GM21619 (cell line): ENCODE data around the gene AMH.
"Not testable (repeated sequence)": the region's sequence is repeated elsewhere in the genome, so short reads cannot be mapped to it uniquely, and the experiment has no call there.

Experiments
- ATAC-seq: cut with Tn5 transposase; IDR thresholded peaks from one replicate; pipeline ENCODE4 v1.9.1; 2021; ENCODE audit not compliant: unreplicated experiment

The AMH gene

GRCh38 chr19:2249010-2249866 is at the start of gene AMH:
AMH (plus strand) TSS chr19:2249323; CDS start chr19:2249333, 10 bp downstream.
- no peak for ATAC-seq

GRCh38 chr19:2199861-2200623 is 49.1 kb upstream of the AMH start:
- no peak for ATAC-seq

DNA sequence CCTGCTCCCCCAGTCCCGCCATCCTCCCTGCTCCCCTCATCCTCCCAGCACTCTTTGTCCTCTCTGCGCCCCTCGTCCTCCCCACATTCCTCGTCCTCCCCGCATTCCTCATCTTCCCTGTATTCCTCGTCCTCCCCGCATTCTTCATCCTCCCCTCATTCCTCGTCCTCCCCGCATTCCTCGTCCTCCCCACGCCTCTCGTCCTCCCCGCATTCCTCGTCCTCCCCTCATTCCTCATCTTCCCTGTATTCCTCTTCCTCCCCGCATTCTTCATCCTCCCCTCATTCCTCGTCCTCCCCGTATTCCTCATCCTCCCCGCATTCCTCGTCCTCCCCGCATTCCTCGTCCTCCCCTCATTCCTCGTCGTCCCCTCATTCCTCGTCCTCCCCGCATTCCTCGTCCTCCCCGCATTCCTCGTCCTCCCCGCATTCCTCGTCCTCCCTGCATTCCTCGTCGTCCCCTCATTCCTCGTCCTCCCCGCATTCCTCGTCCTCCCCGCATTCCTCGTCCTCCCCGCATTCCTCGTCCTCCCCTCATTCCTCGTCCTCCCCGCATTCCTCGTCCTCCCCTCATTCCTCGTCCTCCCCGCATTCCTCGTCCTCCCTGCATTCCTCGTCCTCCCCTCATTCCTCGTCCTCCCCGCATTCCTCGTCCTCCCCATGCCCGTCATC is 48.4 kb upstream of the AMH start:
- ATAC-seq: not testable (repeated sequence)

- no peak for ATAC-seq
Measured at GRCh38 chr19:2201473-2202148, 47.5 kb upstream of the AMH start.

- no peak for ATAC-seq
Measured at GRCh38 chr19:2202366-2202765, 46.8 kb upstream of the AMH start.

DNA sequence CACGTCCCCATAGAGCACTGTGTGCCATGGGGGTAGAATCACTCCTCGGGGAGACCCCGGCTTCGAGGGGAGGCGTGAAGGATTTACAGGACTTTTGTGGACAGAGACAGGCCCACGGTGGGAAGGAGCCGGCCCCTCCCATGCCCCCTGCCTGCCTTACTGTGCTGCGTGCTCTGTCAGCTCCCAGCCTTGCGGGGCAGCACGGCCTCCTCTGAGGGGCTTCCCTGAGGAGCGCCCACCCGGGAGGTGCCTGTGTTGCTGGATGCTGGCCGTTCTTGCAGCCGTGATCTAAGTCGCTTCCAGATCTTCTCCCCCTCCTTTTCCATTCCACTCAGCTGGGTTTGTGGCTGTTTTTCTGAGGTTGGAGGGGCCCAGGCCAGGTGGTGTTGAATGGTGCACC is 42.1 kb upstream of the AMH start:
- ATAC-seq: no peak

DNA sequence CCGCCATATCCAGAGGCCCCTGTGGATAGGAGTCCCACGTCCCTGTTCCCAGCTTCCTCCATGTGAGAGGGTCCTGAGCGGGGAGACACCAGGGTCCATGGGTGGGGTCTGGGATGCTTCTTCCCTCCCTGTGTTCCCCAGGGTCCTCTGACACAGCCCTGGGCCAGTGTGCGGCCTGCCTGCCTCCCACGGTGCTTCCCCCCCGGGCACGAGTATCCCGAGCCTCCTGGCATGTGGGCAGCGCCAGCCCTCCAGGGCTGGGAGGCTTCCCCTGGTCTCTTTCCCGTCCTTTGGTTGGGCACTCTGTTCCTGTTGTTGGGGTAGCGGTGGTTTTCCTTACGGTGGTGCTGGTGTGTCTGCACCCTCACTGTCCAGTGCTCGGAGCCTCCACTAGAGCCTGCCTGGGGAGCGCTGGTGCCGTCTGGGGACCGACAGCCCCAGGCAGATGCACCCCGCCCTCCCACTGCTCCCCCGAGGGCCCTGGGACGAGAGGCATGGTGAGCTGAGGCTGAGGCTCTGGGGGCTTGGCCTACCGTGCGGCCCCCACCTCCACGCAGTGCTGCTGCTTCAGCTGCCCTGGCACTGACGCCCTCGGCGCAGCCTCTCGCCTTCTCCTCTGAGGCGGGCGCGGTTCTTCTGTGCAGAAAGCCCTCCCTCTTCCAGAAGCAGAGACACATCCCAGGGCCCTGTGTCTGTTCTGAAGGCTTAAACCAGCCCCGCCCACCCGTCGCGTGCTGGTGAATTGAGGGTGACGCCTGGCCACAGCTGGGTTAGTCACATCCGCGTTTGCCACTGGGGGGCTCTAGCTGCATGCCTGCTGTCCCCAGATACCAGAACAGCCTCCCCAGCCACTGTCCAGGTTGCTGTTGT is 40.9 kb upstream of the AMH start:
- ATAC-seq: no peak

DNA sequence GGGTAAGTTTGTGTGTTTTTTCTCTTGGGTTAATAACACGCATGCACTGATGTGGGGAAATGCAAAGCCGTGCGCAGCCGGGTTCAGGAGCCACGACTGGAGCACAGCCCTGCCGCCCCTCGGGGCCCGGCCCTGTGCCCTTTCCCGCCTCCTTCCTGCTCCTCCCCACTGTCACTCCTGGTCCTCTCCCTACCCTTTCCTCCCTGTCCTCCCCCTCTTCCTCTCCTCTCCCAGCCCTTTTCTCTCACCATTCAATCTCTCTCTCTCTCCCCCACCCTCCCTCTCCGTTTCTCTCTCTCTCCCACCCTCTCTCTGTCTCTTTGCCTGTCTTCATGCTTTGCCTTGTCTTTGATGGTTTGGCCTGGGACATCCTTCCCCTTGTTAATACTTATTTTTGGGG is 40.1 kb upstream of the AMH start:
- ATAC-seq: no peak

- ATAC-seq: no peak
Measured at GRCh38 chr19:2209408-2209807, 39.7 kb upstream of the AMH start.

DNA sequence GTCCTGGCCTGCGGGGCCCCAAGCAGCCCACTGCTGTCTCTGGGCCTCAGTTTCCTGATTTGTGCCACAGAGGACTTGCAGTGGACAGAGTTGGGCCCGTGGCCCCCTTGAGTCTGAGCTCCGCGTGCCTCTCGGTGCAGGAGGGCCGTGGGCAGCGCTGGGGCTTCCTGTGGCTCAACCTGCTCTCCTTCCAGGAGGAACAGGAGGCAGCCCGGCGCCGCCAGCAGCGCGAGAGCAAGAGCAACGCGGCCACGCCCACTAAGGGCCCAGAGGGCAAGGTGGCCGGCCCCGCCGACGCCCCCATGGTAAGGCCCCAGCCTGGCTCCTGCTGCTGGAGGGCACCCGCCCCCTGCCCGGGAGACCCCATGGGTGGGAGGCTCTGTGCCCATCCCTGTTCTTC is 38.9 kb upstream of the AMH start:
- no peak for ATAC-seq

DNA sequence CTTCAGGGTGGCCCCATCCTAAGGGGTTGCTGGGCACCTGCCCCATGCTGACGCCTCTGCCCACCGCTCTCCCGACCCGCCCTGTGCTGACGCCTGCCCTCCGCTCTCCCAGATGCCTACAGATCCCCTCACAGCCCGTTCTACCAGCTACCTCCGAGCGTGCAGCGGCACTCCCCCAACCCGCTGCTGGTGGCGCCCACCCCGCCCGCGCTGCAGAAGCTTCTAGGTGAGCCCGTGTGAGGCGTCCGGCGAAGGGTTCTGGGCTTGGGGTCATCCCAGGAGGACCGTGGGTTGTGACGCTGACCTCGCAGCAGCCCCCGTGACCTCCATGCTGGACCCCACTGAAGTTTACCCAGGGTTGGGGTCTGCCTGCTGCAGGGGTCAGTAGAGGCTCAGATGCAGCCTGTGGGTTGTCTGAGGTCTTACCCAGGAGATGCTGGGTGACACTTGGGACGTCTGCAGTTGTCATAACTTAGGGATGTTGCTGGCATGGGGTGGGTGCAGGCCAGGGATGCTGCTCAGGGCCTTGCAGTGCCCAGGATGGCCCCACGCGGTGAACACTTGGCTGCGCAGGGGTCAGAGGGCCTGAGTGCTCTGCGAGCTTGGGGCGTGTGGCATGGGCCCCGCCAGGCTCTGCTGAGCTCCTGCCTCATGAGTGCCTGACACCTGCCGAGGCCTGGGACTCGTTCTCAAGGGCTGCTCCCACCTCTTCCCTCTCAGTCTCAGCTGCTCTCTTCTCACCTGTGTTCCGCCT is 38.0 kb upstream of the AMH start:
- no peak for ATAC-seq

DNA sequence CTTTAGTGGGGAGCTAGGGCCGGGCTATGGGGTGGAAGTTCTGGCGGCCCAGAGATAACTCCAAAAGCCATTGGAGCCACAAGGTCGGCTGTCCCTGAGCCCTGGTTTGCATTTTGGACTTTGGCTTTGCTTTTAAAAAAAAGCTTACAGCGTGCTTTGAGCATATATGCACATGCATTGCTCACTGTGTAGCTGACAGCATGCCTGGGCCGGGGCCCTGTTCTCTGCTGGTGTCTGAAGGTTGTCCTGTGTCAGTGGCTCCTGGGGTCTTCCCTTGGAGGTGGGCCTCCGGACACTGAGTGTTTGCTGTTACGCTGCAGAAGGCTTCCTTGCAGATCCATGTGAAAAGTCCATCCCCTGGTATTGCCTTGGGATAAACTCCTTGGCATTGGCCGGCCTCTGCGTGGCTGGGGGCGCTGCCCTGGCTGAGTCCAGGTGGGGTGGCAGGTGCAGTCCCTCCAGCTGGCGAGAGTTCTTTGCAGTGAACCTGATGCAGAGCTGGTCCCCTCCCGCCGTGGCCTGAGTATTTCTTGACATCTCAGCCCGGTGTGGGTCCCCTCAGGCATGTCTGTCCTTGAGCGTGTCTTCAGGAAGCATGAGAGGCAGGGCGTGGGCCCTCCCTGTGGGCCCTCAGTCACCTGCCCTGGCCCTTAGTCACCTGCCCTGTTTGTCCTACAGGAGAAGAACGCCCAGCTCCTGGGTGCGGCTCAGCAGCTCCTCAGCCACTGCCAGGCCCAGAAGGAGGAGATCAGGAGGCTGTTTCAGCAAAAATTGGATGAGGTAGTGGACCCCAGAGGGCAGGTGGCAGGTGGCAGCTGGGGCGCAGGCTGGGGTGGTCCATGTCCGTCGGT is 36.0 kb upstream of the AMH start:
- no peak for ATAC-seq

DNA sequence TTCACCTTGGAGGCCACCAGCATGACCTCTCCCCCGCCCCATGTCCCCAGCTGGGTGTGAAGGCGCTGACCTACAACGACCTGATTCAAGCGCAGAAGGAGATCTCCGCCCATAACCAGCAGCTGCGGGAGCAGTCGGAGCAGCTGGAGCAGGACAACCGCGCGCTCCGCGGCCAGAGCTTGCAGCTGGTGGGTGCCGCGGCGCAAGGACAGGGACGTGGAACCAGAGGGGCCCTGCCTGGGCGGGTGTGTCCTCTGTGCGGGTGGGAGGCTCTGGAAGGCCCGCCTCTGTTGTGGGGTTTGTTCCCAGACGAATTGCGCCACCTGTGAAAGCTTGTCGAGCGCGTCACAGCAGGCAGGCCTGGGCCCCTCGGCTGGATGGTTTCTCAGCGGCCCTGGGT is 35.3 kb upstream of the AMH start:
- ATAC-seq: no peak

DNA sequence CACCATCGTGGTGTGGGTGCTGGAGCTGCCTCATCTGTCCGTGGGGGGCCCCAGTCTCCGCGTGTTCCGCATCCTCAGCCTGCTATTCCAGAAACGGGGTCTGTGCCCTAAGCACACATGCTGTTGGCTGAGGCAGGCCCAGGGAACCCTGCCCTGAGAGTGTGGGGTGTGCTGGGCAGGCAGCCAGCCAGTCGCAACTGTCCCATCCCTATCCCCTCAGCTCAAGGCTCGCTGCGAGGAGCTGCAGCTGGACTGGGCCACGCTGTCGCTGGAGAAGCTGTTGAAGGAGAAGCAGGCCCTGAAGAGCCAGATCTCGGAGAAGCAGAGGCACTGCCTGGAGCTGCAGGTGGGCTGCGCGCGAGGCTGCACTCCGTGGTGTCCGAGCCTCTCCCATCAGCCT is 34.9 kb upstream of the AMH start:
- ATAC-seq: no peak

GRCh38 chr19:2215281-2215751 is 33.8 kb upstream of the AMH start:
- ATAC-seq: no peak

- no peak for ATAC-seq
Measured at GRCh38 chr19:2216361-2217225, 32.5 kb upstream of the AMH start.

DNA sequence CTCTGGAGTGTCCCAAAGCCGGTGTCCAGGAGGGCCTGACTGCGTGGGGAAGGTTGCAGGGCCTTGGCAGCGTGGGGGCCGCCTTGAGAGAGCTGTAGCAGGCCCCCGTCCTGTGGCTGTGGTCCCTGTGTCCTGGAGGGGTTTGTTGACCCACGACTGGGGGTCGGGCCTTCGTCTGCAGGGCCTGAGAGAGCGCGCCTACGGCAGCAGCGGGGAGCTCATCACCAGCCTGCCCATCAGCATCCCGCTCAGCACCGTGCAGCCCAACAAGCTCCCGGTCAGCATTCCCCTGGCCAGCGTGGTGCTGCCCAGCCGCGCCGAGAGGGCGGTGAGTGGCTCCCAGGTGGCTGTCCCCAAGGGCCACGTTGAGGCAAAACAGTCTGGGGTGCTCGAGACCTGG is 31.5 kb upstream of the AMH start:
- ATAC-seq: no peak

GRCh38 chr19:2219726-2220125 is 29.4 kb upstream of the AMH start:
- ATAC-seq: no peak
